HCT116 (cell line): Measurements from ENCODE around the gene RPUSD3. TPM values are rescaled to one million over a fixed set of nuclear protein-coding genes. Genes with fewer than 3 reads are reported as not detected.
A peak's percentile ranks its signal among the peaks of the same experiment; 100 is the strongest.

Source experiments
- ATF3 ChIP-seq: IDR thresholded peaks from 2 replicates; pipeline ENCODE4 v1.6.1; 2012
- CBX3 ChIP-seq: IDR thresholded peaks from 2 replicates; pipeline ENCODE4 v1.6.1; 2012; ENCODE audit warnings: low read depth
- ELF1 ChIP-seq: IDR thresholded peaks from 2 replicates; pipeline ENCODE4 v1.6.1; 2012; ENCODE audit warnings: low read depth, borderline replicate concordance
- POLR2A ChIP-seq: IDR thresholded peaks from 2 replicates; pipeline ENCODE4 v1.7.0; 2011; ENCODE audit warnings: borderline replicate concordance; ENCODE audit not compliant: insufficient read depth, insufficient read length; ENCODE audit errors: extremely low read depth
- POLR2AphosphoS5 ChIP-seq: IDR thresholded peaks from 2 replicates; pipeline ENCODE4 v1.6.1; 2011; ENCODE audit warnings: mild to moderate bottlenecking, low read depth, low read length, moderate library complexity
- RAD21 ChIP-seq: IDR thresholded peaks from 2 replicates; pipeline ENCODE4 v1.6.1; 2012; ENCODE audit warnings: low read depth, mild to moderate bottlenecking
- REST ChIP-seq: IDR thresholded peaks from 2 replicates; pipeline ENCODE4 v1.6.1; 2012; ENCODE audit warnings: low read depth
- SRF ChIP-seq: IDR thresholded peaks from 2 replicates; pipeline ENCODE4 v1.6.1; 2012; ENCODE audit warnings: low read depth
- TCF7L2 ChIP-seq: IDR thresholded peaks from 2 replicates; pipeline ENCODE4 v1.7.0; 2011; ENCODE audit warnings: borderline replicate concordance, inconsistent platforms; ENCODE audit not compliant: insufficient read depth, insufficient read length; ENCODE audit errors: extremely low read depth
- YY1 ChIP-seq: IDR thresholded peaks from 2 replicates; pipeline ENCODE4 v1.6.1; 2011; ENCODE audit warnings: low read length, low read depth, moderate library complexity, mild to moderate bottlenecking; ENCODE audit not compliant: insufficient replicate concordance; ENCODE audit errors: extremely low read depth
- ZFX ChIP-seq: fragments of 450-650 bp; IDR thresholded peaks from 2 replicates; pipeline ENCODE4 v1.6.1; 2017
- ZNF274 ChIP-seq: fragments of 200-500 bp; sonication (Bioruptor generic); IDR thresholded peaks from 2 replicates; pipeline ENCODE4 v1.6.1; 2014; ENCODE audit warnings: mild to moderate bottlenecking, low read depth, low read length, inconsistent platforms
- total RNA-seq: library from RNA; stranded (reverse); gene quantifications from one replicate; pipeline ENCODE4 v1.2.1, GENCODE V29; 2021; ENCODE audit not compliant: unreplicated experiment

Gene RPUSD3
- total RNA-seq, 1 experiment from 2014 or later, result 58.0 TPM

GRCh38 chr3:9792405-9793160, 51.2 kb downstream of the RPUSD3 start, which contains the start of the genes ARPC4 and TADA3 (continued):
- TF ChIP-seq POLR2AphosphoS5, result peak; percentile 89
- TF ChIP-seq YY1, result peak; percentile 36
- no peak for TF ChIP-seq CBX3
- peak; percentile 99 for TF ChIP-seq SRF
- TF ChIP-seq RAD21, result no peak
- no peak for TF ChIP-seq POLR2A
- TF ChIP-seq TCF7L2, result peak; percentile 44
- TF ChIP-seq REST, result no peak
- no peak for TF ChIP-seq ATF3
- peak; percentile 93 for TF ChIP-seq ELF1
- TF ChIP-seq ZFX, result no peak
- TF ChIP-seq ZNF274, result no peak
